Peyer's patch (tissue), 4 donors: ENCODE data around the gene SLC35E1.

Source experiments
- CTCF ChIP-seq, 6 experiments: fragments of 450-650 bp in 4 of 6; fragments of 200-600 bp in 2 of 6; sonication (generic) in 1 of 6; IDR thresholded peaks; one replicate each; pipeline ENCODE4 v1.5.1; 2017 to 2019; ENCODE audit warnings: antibody characterized with exemption in 6 of 6, mild to moderate bottlenecking in 3 of 6, moderate library complexity in 1 of 6
- POLR2A ChIP-seq, 2 donors: fragments of 450-650 bp; IDR thresholded peaks; one replicate each; pipeline ENCODE4 v1.5.1; 2017; ENCODE audit warnings: antibody characterized with exemption in 2 of 2, mild to moderate bottlenecking in 2 of 2, moderate library complexity in 2 of 2

- TF ChIP-seq CTCF (IDR thresholded peaks at IDR 0.05) (no peak), POLR2A (IDR thresholded peaks at IDR 0.05) (no peak)
These were observed 3.9 kb upstream of the SLC35E1 start for GRCh38 chr19:16575861-16576689.
